HEK293 (cell line): ENCODE results near the gene C1QL1.

Source experiments
- CTCF ChIA-PET: fragments of 350-600 bp; formaldehyde crosslinking; extraction: SDS; loops from one replicate; lab custom pipeline; 2021; ENCODE audit warnings: antibody characterized with exemption; lab: Yijun Ruan, JAX
- POLR2A ChIA-PET: fragments of 300-600 bp; formaldehyde crosslinking; extraction: SDS; loops from one replicate; lab custom pipeline; 2020; ENCODE audit warnings: antibody characterized with exemption, inconsistent platforms; lab: Yijun Ruan, JAX
- H3K27ac ChIP-seq: fragments of 200-500 bp; sonication (Bioruptor generic); 2 replicates; pipeline ENCODE4 v1.5.1; 2014; ENCODE audit warnings: low read depth, low read length, control low read depth, inconsistent platforms; ENCODE audit errors: extremely low read depth
- H3K36me3 ChIP-seq, 2 experiments: fragments of 200-500 bp in 1 of 2; sonication (Bioruptor generic) in 1 of 2; 1 replicate in 1 of 2; 2 replicates in 1 of 2; pipeline ENCODE4 v1.5.1; 2014 to 2017; ENCODE audit warnings: inconsistent platforms in 2 of 2, low read length in 2 of 2; ENCODE audit not compliant: control insufficient read depth in 2 of 2, insufficient read depth in 1 of 2
- H3K4me1 ChIP-seq: fragments of 200-500 bp; sonication (Bioruptor generic); 2 replicates; pipeline ENCODE4 v1.5.1; 2014; ENCODE audit warnings: mild to moderate bottlenecking, low read length, inconsistent platforms; ENCODE audit not compliant: control insufficient read depth, insufficient read depth
- H3K4me3 ChIP-seq: 2 replicates; pipeline ENCODE4 v1.5.1; 2011; ENCODE audit warnings: low read depth, mild to moderate bottlenecking, control low read depth, low read length, moderate library complexity
- H3K9me3 ChIP-seq: fragments of 200-500 bp; sonication (Bioruptor generic); 2 replicates; pipeline ENCODE4 v1.5.1; 2014; ENCODE audit warnings: low read depth, low read length, inconsistent platforms; ENCODE audit not compliant: control insufficient read depth, insufficient read depth
- ATF2 ChIP-seq: fragments of 450-650 bp; formaldehyde crosslinking; IDR thresholded peaks from 2 replicates; pipeline ENCODE4 v1.5.1; 2016; ENCODE audit warnings: missing biosample characterization, missing genetic modification characterization, low read depth
- HIC1 ChIP-seq: fragments of 450-650 bp; formaldehyde crosslinking; IDR thresholded peaks from 2 replicates; pipeline ENCODE4 v1.5.1; 2016; ENCODE audit warnings: missing biosample characterization, missing genetic modification characterization
- HOXD13 ChIP-seq: sonication (generic); formaldehyde crosslinking; IDR thresholded peaks from 2 replicates; pipeline ENCODE4 v1.8.0; 2022; ENCODE audit warnings: missing genetic modification reagents, borderline replicate concordance
- PRDM1 ChIP-seq: fragments of 450-650 bp; formaldehyde crosslinking; IDR thresholded peaks from 2 replicates; pipeline ENCODE4; 2016; ENCODE audit warnings: missing biosample characterization, missing genetic modification characterization
- TCF7L2 ChIP-seq: IDR thresholded peaks from 2 replicates; pipeline ENCODE4 v1.6.1; 2011; ENCODE audit warnings: low read depth, mild to moderate bottlenecking, inconsistent platforms, low read length, moderate library complexity, borderline replicate concordance
- ZBTB8A ChIP-seq: fragments of 450-650 bp; formaldehyde crosslinking; IDR thresholded peaks from 2 replicates; pipeline ENCODE4 v1.5.1; 2016; ENCODE audit warnings: missing biosample characterization, missing genetic modification characterization
- ZNF132 ChIP-seq: fragments of 450-650 bp; formaldehyde crosslinking; IDR thresholded peaks from 2 replicates; pipeline ENCODE4 v1.5.1; 2017; ENCODE audit warnings: missing biosample characterization, missing genetic modification characterization, borderline replicate concordance
- ZNF354C ChIP-seq: fragments of 450-650 bp; formaldehyde crosslinking; IDR thresholded peaks from 2 replicates; pipeline ENCODE4 v1.5.1; 2016; ENCODE audit warnings: missing biosample characterization, missing genetic modification characterization, low read depth, borderline replicate concordance
- ZNF391 ChIP-seq: fragments of 450-650 bp; formaldehyde crosslinking; IDR thresholded peaks from 2 replicates; pipeline ENCODE4 v1.5.1; 2016; ENCODE audit warnings: low read depth, missing biosample characterization, missing genetic modification characterization, borderline replicate concordance
- ZNF394 ChIP-seq: fragments of 450-650 bp; formaldehyde crosslinking; IDR thresholded peaks from 2 replicates; pipeline ENCODE4 v1.5.1; 2016; ENCODE audit warnings: missing biosample characterization, missing genetic modification characterization, mild to moderate bottlenecking, moderate library complexity, borderline replicate concordance
- ZNF416 ChIP-seq: fragments of 450-650 bp; formaldehyde crosslinking; IDR thresholded peaks from 2 replicates; pipeline ENCODE4 v1.5.1; 2016; ENCODE audit warnings: missing biosample characterization, missing genetic modification characterization
- ZNF521 ChIP-seq: fragments of 450-650 bp; formaldehyde crosslinking; IDR thresholded peaks from 2 replicates; pipeline ENCODE4 v1.5.1; 2017; ENCODE audit warnings: missing biosample characterization, mild to moderate bottlenecking, missing genetic modification characterization
- ZNF544 ChIP-seq: fragments of 450-650 bp; formaldehyde crosslinking; IDR thresholded peaks from 2 replicates; pipeline ENCODE4 v1.5.0; 2017; ENCODE audit warnings: missing biosample characterization, missing genetic modification characterization
- ZNF549 ChIP-seq: fragments of 450-650 bp; IDR thresholded peaks from 2 replicates; pipeline ENCODE4 v1.5.1; 2018; ENCODE audit warnings: missing biosample characterization, missing genetic modification characterization, mild to moderate bottlenecking, inconsistent platforms, moderate library complexity
- ZNF560 ChIP-seq: fragments of 450-650 bp; formaldehyde crosslinking; IDR thresholded peaks from 2 replicates; pipeline ENCODE4 v1.5.1; 2017; ENCODE audit warnings: missing biosample characterization, missing genetic modification characterization, borderline replicate concordance
- ZNF624 ChIP-seq: fragments of 450-650 bp; formaldehyde crosslinking; IDR thresholded peaks from 2 replicates; pipeline ENCODE4 v1.5.1; 2017; ENCODE audit warnings: missing biosample characterization, missing genetic modification characterization
- ZNF639 ChIP-seq: fragments of 450-650 bp; formaldehyde crosslinking; IDR thresholded peaks from 2 replicates; pipeline ENCODE4 v1.5.1; 2016; ENCODE audit warnings: missing biosample characterization, missing genetic modification characterization
- ZNF747 ChIP-seq: fragments of 450-650 bp; formaldehyde crosslinking; IDR thresholded peaks from 2 replicates; pipeline ENCODE4 v1.5.1; 2016; ENCODE audit warnings: missing biosample characterization, missing genetic modification characterization
- ZXDB ChIP-seq: fragments of 450-650 bp; formaldehyde crosslinking; IDR thresholded peaks from 2 replicates; pipeline ENCODE4 v1.5.1; 2016; ENCODE audit warnings: missing biosample characterization, missing genetic modification characterization
- TF ChIP-seq, protein P1 (sequence below): fragments of 450-650 bp; formaldehyde crosslinking; IDR thresholded peaks from 2 replicates; pipeline ENCODE4 v1.5.1; 2016; ENCODE audit warnings: missing biosample characterization, missing genetic modification characterization

The C1QL1 gene

GRCh38 chr17:44915862-44916780, 52.0 kb downstream of the C1QL1 start:
- ChIA-PET POLR2A (interaction anchor here (0.7 kb wide), 1 partner anchor 18 kb away, joined by 3 read pairs; no protein-coding TSS in a partner anchor), CTCF (interaction anchor here (0.8 to 7.9 kb wide), 4 partner anchors 9 to 107 kb away, joined by 3 to 296 read pairs (median 6); a partner anchor contains a TSS)

DNA sequence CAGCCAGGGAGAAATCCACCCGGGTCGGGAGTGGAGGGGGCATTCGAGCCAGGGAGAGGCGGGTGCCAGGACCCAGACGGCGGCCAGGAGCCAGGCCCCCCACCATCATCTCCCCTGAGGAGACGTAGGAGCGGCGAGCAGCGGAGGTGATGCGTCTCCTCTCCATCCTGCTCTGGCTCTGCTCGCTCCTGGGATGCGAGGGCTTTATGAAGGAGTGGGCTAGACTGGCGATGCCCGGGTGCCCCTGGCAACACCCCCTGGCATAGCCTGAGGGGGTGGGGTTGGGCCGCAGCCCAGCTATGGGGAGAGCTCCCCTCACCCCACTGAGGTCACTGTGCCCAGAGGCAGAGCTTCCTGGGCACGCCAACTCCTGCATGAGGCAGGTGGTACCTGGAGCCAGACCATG, 52.8 kb downstream of the C1QL1 start, which contains the start of gene GFAP:
Gene GFAP, minus strand, starts transcription at position 180 of the 406 bp plus-strand sequence. Its CDS starts 14 bp downstream, at position 166.
- H3K9me3 ChIP-seq, result no peaks in the 10 kb centered on the region
- no peak within 1 kb of the TSS for H3K27ac ChIP-seq
- no peaks in the 10 kb centered on the region; the same call in 1 of the 2 replicates for H3K4me1 ChIP-seq
- CTCF ChIA-PET, result interaction anchor here (0.5 to 1.5 kb wide), 4 partner anchors 12 to 183 kb away, joined by 3 to 6 read pairs (median 3); a partner anchor contains a TSS
- H3K4me3 ChIP-seq, result no peak within 1 kb of the TSS
- TF ChIP-seq HIC1 (0 out of 2 replicates have a peak, but pooled peaks have one; percentile 31), ZNF132 (no peak), ZNF391 (tag by site-specific recombination) (no peak), ZNF549 (no peak), ZNF639 (tag by site-specific recombination) (no peak), TCF7L2 (no peak), ZNF747 (tag by site-specific recombination) (no peak), ZNF394 (tag by site-specific recombination) (no peak)
- TF ChIP-seq, all 188 proteins: peak for 1
- POLR2A ChIA-PET, result interaction anchor here (0.7 kb wide), 1 partner anchor 17 kb away, joined by 3 read pairs; no protein-coding TSS in a partner anchor
- no peaks in the 10 kb centered on the region for H3K36me3 ChIP-seq

More at GRCh38 chr17:44915862-44916780, 52.0 kb downstream of the C1QL1 start:
- no peaks in the 10 kb centered on the region; the same call in 1 of the 2 replicates for H3K4me1 ChIP-seq
- TF ChIP-seq ATF2 (tag by site-specific recombination) (no peak), ZNF416 (no peak), ZNF560 (tag by site-specific recombination) (no peak), ZNF354C (tag by site-specific recombination) (no peak), PRDM1 (no peak), ZNF521 (tag by site-specific recombination) (no peak), ZBTB8A (tag by site-specific recombination) (no peak), HOXD13 (CRISPR knock-in tag) (no peak), ZNF624 (no peak), ZNF544 (tag by site-specific recombination) (no peak), ZXDB (tag by site-specific recombination) (no peak)
- TF ChIP-seq, protein P1, sequence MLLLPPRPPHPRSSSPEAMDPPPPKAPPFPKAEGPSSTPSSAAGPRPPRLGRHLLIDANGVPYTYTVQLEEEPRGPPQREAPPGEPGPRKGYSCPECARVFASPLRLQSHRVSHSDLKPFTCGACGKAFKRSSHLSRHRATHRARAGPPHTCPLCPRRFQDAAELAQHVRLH (tag by site-specific recombination), result no peak
- TF ChIP-seq, all 188 proteins: peak for 0
- Histone ChIP-seq H3K4me3 (no peak overlapping the region), H3K27ac (no peak overlapping the region), H3K9me3 (no peaks in the 10 kb centered on the region), H3K36me3 (no peaks in the 10 kb centered on the region)
